ENCODE results near the gene HERC5.

HERC5 gene

DNA sequence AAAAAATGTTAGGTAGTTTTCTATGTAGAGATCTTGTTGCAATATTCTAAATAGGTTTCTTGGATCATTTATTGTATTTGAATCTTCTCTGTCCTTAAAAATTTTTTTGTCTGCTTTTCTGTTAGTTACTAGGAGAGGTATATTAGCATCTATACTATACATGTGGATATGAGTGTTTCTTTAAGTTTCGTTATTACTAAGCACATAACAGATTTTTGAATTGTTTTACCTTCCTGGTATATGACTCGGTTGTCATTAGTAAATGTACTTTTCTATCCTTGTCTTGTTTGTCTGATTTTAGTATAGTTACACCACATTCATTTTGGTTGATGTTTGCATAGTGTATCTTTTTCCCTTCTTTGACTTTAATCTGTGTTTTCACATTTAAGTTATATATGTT lies 46.4 kb downstream of the HERC5 start:
- Histone ChIP-seq H3F3A (ENCODE audit: insufficient read depth, low read length) (no peaks in the 10 kb centered on the region), H3K4me3 (ENCODE audit: low read length) (no peak overlapping the region), H3K9me2 (replicated peaks; ENCODE audit: insufficient read depth, low read length) (no peaks in the 10 kb centered on the region), H3K79me2 (ENCODE audit: low read length) (no peaks in the 10 kb centered on the region), H4K20me1 (ENCODE audit: insufficient read depth, low read length) (no peaks in the 10 kb centered on the region), H3K4me1 (ENCODE audit: low read length) (no peaks in the 10 kb centered on the region), H2AFZ (ENCODE audit: low read length) (no peak overlapping the region), H3K4me2 (ENCODE audit: low read depth, low read length) (no peak overlapping the region), H3K27me3 (replicated peaks; ENCODE audit: insufficient read depth, low read length) (no peaks in the 10 kb centered on the region), H3K27ac (ENCODE audit: low read length) (no peak overlapping the region), H3K9me3 (replicated peaks; ENCODE audit: insufficient read depth, low read length) (no peaks in the 10 kb centered on the region), H3K36me3 (replicated peaks; ENCODE audit: insufficient read depth, low read length) (no peaks in the 10 kb centered on the region), H3K9ac (ENCODE audit: low read length) (no peak overlapping the region)
- TF ChIP-seq, protein P1, sequence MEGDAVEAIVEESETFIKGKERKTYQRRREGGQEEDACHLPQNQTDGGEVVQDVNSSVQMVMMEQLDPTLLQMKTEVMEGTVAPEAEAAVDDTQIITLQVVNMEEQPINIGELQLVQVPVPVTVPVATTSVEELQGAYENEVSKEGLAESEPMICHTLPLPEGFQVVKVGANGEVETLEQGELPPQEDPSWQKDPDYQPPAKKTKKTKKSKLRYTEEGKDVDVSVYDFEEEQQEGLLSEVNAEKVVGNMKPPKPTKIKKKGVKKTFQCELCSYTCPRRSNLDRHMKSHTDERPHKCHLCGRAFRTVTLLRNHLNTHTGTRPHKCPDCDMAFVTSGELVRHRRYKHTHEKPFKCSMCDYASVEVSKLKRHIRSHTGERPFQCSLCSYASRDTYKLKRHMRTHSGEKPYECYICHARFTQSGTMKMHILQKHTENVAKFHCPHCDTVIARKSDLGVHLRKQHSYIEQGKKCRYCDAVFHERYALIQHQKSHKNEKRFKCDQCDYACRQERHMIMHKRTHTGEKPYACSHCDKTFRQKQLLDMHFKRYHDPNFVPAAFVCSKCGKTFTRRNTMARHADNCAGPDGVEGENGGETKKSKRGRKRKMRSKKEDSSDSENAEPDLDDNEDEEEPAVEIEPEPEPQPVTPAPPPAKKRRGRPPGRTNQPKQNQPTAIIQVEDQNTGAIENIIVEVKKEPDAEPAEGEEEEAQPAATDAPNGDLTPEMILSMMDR (IDR thresholded peaks at IDR 0.05; ENCODE audit: low read length) = no peak
- TF ChIP-seq EZH2 (optimal IDR thresholded peaks at IDR 0.05; ENCODE audit: low read depth, low read length) = no peak
- TF ChIP-seq EZH2phosphoT487 (IDR thresholded peaks at IDR 0.05; ENCODE audit: low read length) = no peak
- DNase-seq = no peak

DNA sequence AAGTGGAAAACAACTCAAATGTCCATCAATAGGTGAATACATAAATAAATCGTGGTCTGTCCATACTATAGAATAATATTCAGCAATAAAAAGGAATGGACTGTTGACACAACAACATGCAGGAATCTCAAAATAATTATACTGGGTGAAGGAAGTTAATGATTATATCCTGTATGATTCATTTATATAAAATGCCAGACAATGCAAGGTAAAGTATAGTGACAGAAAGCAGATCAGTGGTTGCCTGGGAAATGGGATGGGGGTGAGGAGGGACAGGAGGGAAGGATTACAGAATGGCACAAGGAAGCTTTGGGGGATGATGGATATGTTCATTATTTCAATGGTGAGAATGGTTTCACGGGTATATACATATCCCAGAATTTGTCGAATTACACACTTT lies 54.3 kb downstream of the HERC5 start:
- no peaks in the 10 kb centered on the region for H3K9me3 ChIP-seq (replicated peaks; ENCODE audit: insufficient read depth, low read length)
- no peaks in the 10 kb centered on the region for H3K4me1 ChIP-seq (ENCODE audit: low read length)
- DNase-seq = no peak
- H3K36me3 ChIP-seq (replicated peaks; ENCODE audit: insufficient read depth, low read length) = no peaks in the 10 kb centered on the region
- TF ChIP-seq, protein P1 (IDR thresholded peaks at IDR 0.05; ENCODE audit: low read length) = no peak
- TF ChIP-seq EZH2phosphoT487 (IDR thresholded peaks at IDR 0.05; ENCODE audit: low read length) (no peak), EZH2 (optimal IDR thresholded peaks at IDR 0.05; ENCODE audit: low read depth, low read length) (no peak)
- no peaks in the 10 kb centered on the region for H3F3A ChIP-seq (ENCODE audit: insufficient read depth, low read length)
- no peaks in the 10 kb centered on the region for H3K27me3 ChIP-seq (replicated peaks; ENCODE audit: insufficient read depth, low read length)
- no peak overlapping the region for H2AFZ ChIP-seq (ENCODE audit: low read length)
- no peak overlapping the region for H3K4me3 ChIP-seq (ENCODE audit: low read length)
- H3K4me2 ChIP-seq (ENCODE audit: low read depth, low read length) = no peak overlapping the region
- H3K79me2 ChIP-seq (ENCODE audit: low read length) = no peaks in the 10 kb centered on the region
- no peak overlapping the region for H3K27ac ChIP-seq (ENCODE audit: low read length)
- no peaks in the 10 kb centered on the region for H4K20me1 ChIP-seq (ENCODE audit: insufficient read depth, low read length)
- H3K9ac ChIP-seq (ENCODE audit: low read length) = no peak overlapping the region
- H3K9me2 ChIP-seq (replicated peaks; ENCODE audit: insufficient read depth, low read length) = no peaks in the 10 kb centered on the region

DNA sequence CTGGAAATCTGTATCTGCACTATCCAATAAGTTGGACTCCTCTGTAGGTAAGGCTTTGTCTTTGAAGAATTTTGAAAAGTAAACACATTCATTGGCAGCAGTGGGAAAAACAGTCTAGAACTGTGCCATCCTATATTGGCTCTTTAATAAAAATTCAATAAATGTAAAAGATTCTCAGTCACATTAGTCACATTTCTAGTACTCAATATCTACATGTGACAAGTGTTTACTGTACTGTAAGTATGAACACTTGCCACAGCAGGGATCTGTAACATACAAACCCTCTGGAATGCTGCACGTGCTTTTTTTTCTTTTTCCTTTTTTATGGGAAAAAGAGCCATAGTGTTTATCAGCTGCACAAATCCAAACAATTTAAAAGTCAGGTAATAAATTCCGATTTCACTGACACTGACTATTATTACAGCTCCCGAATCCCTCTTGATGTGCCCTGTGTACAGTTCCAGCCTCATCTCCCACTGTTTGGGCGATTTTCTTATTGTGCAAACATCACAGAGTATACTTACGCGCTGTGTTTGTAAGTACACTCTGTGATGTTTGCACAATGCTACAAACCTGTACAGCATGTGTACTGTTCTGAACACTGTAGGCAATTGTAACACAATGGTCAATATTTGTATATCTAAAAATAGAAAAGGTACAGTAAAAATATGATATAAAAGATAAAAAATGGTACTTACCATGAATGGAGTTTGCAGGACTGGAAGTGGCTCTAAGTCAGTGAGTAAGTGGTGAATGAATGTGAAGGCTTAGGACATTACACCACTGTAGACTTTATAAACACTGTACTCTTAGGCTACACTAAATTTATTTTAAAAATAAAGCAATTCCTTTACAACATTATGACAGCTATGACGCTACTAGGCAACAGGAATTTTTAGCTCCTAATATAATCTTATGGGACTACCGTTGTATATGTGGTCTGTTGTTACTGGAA lies 57.9 kb downstream of the HERC5 start:
- Histone ChIP-seq H3F3A (ENCODE audit: insufficient read depth, low read length) (no peaks in the 10 kb centered on the region), H3K4me2 (ENCODE audit: low read depth, low read length) (no peak overlapping the region), H4K20me1 (ENCODE audit: insufficient read depth, low read length) (no peaks in the 10 kb centered on the region), H3K9me3 (replicated peaks; ENCODE audit: insufficient read depth, low read length) (no peaks in the 10 kb centered on the region), H3K79me2 (ENCODE audit: low read length) (no peaks in the 10 kb centered on the region), H3K36me3 (replicated peaks; ENCODE audit: insufficient read depth, low read length) (no peaks in the 10 kb centered on the region), H3K27me3 (replicated peaks; ENCODE audit: insufficient read depth, low read length) (no peaks in the 10 kb centered on the region), H3K4me3 (ENCODE audit: low read length) (no peak overlapping the region), H3K9me2 (replicated peaks; ENCODE audit: insufficient read depth, low read length) (no peaks in the 10 kb centered on the region), H3K9ac (ENCODE audit: low read length) (no peak overlapping the region), H3K27ac (ENCODE audit: low read length) (no peak overlapping the region), H3K4me1 (ENCODE audit: low read length) (no peaks in the 10 kb centered on the region), H2AFZ (ENCODE audit: low read length) (no peak overlapping the region)
- TF ChIP-seq EZH2 (optimal IDR thresholded peaks at IDR 0.05; ENCODE audit: low read depth, low read length) = no peak
- no peak for DNase-seq

DNA sequence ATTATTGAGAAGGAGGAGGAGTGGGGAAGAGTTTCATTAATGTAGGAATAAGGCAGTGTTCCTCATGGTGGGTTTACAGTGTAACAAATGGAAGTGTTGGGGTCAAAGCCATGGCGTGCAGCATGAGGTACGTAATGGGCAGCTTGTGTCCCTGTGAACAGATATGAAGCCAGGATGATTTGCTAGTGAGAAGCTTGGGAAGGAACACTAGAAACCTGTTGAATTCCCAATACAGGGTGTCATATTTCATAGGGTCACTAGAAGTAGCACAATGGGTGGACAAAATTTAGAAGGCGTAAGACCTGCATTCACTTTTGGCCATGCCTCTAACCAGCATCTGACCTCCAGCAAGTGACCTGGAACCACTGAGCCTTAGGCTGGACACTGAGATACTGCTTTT lies 59.8 kb downstream of the HERC5 start:
- no peak overlapping the region for H2AFZ ChIP-seq (ENCODE audit: low read length)
- no peak for TF ChIP-seq EZH2phosphoT487 (IDR thresholded peaks at IDR 0.05; ENCODE audit: low read length)
- no peak for TF ChIP-seq EZH2 (optimal IDR thresholded peaks at IDR 0.05; ENCODE audit: low read depth, low read length)
- TF ChIP-seq, protein P1 (IDR thresholded peaks at IDR 0.05; ENCODE audit: low read length) = no peak
- no peaks in the 10 kb centered on the region; the same call in 1 of the 2 replicates for H3K36me3 ChIP-seq (replicated peaks; ENCODE audit: insufficient read depth, low read length)
- 0 out of 2 replicates have a peak, but pooled peaks cover under 1% of the 10 kb centered on the region for H3K4me1 ChIP-seq (ENCODE audit: low read length)
- no peaks in the 10 kb centered on the region for H3K27me3 ChIP-seq (replicated peaks; ENCODE audit: insufficient read depth, low read length)
- no peaks in the 10 kb centered on the region for H3K9me2 ChIP-seq (replicated peaks; ENCODE audit: insufficient read depth, low read length)
- no peaks in the 10 kb centered on the region for H3K9me3 ChIP-seq (replicated peaks; ENCODE audit: insufficient read depth, low read length)
- H3F3A ChIP-seq (ENCODE audit: insufficient read depth, low read length) = no peaks in the 10 kb centered on the region
- no peak overlapping the region for H3K4me2 ChIP-seq (ENCODE audit: low read depth, low read length)
- DNase-seq = no peak
- H3K4me3 ChIP-seq (ENCODE audit: low read length) = no peak overlapping the region
- H3K9ac ChIP-seq (ENCODE audit: low read length) = no peak overlapping the region
- no peak overlapping the region for H3K27ac ChIP-seq (ENCODE audit: low read length)
- no peaks in the 10 kb centered on the region; the same call in 1 of the 2 replicates for H4K20me1 ChIP-seq (ENCODE audit: insufficient read depth, low read length)
- peaks cover 13% of the 10 kb centered on the region for H3K79me2 ChIP-seq (ENCODE audit: low read length)
